ENCODE results near the gene CGB2.

- TF ChIP-seq CTCF (conservative IDR thresholded peaks at IDR 0.05) (no peak), EZH2 (IDR thresholded peaks at IDR 0.05; ENCODE audit: low read depth) (no peak)
Observed at GRCh38 chr19:48986211-48986610, 45.5 kb upstream of the CGB2 start.

All from PC-9 (cell line).